ENCODE data around the gene ADAMTS6.

DNA sequence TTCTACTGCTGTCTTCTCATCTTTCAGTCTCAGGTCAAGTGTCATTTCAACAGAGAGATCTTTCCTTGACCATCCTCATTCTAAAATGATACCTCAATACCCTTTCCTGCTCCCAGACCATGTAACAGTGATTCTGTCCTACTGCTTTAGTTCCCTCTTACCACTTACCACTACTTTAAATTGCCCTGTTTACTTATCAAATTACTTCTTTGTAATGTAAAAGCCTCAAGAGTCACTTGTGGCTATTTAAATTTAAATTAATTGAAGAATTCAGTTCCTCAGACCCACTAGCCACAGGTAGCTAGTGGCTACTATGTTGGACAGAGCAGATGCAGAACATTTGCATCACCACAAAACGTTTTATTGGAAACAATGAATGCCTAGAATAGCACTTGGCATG is 217.3 kb downstream of the ADAMTS6 start:
- TF ChIP-seq BHLHE40 (IDR thresholded peaks at IDR 0.05; ENCODE audit: borderline replicate concordance) (no peak), L3MBTL2 (conservative IDR thresholded peaks at IDR 0.05) (no peak), SUZ12 (IDR thresholded peaks at IDR 0.05) (no peak), FOXA1 (IDR thresholded peaks at IDR 0.05) (no peak), FOXK2 (IDR thresholded peaks at IDR 0.05) (no peak), SP1 (IDR thresholded peaks at IDR 0.05) (no peak), CTBP1 (IDR thresholded peaks at IDR 0.05; ENCODE audit: borderline replicate concordance) (no peak), FOXM1 (IDR thresholded peaks at IDR 0.05; ENCODE audit: borderline replicate concordance) (no peak), ARNT (IDR thresholded peaks at IDR 0.05) (no peak)
